Neural progenitor cell (in vitro differentiated cells): ENCODE measurements around the gene C12orf76. TPM values are rescaled to one million over a fixed set of nuclear protein-coding genes. Genes with fewer than 3 reads are reported as not detected.

Experiments used
- DNase-seq: peaks from one replicate; pipeline ENCODE4 v3.0.0-alpha.2; 2016; ENCODE audit warnings: low spot score
- H2AFZ ChIP-seq: fragments of 200-600 bp; sonication (generic); replicated peaks from 2 replicates; pipeline ENCODE4 v1.6.1; 2016; ENCODE audit warnings: antibody characterized with exemption
- H3F3A ChIP-seq: fragments of 200-600 bp; sonication (generic); 2 replicates; pipeline ENCODE4 v1.6.1; 2016; ENCODE audit warnings: antibody characterized with exemption, low read depth
- H3K27ac ChIP-seq: fragments of 200-600 bp; sonication (generic); 2 replicates; pipeline ENCODE4 v1.5.1; 2016; ENCODE audit warnings: mild to moderate bottlenecking
- H3K27me3 ChIP-seq: fragments of 200-600 bp; sonication (generic); 2 replicates; pipeline ENCODE4 v1.6.1; 2016; ENCODE audit warnings: mild to moderate bottlenecking, moderate library complexity
- H3K36me3 ChIP-seq: fragments of 200-600 bp; sonication (generic); 2 replicates; pipeline ENCODE4 v1.5.1; 2016
- H3K4me1 ChIP-seq: fragments of 200-600 bp; sonication (generic); 2 replicates; pipeline ENCODE4 v1.6.1; 2016; ENCODE audit warnings: mixed run types
- H3K4me2 ChIP-seq: fragments of 200-600 bp; sonication (generic); 2 replicates; pipeline ENCODE4 v1.6.1; 2016
- H3K4me3 ChIP-seq: fragments of 200-600 bp; sonication (generic); 2 replicates; pipeline ENCODE4 v1.5.1; 2016
- H3K79me2 ChIP-seq: fragments of 200-600 bp; sonication (generic); 2 replicates; pipeline ENCODE4 v1.6.1; 2016; ENCODE audit warnings: low read depth
- H3K9ac ChIP-seq: fragments of 200-600 bp; sonication (generic); 2 replicates; pipeline ENCODE4 v1.6.1; 2016
- H3K9me3 ChIP-seq: fragments of 200-600 bp; sonication (generic); 2 replicates; pipeline ENCODE4 v1.5.1; 2016; ENCODE audit warnings: low read depth
- H4K20me1 ChIP-seq: fragments of 200-600 bp; sonication (generic); 2 replicates; pipeline ENCODE4 v1.6.1; 2016; ENCODE audit warnings: low read depth
- H3K27ac Mint-ChIP-seq: 3 replicates; pipeline ENCODE4 v1.8.0; 2021; ENCODE audit warnings: mixed read lengths
- H3K27me3 Mint-ChIP-seq: 2 replicates; pipeline ENCODE4 v1.8.0; 2022; ENCODE audit warnings: low read depth, mild to moderate bottlenecking, inconsistent platforms, moderate library complexity, mixed read lengths; ENCODE audit not compliant: insufficient read depth
- H3K36me3 Mint-ChIP-seq: 3 replicates; pipeline ENCODE4 v1.8.0; 2021; ENCODE audit warnings: mixed read lengths
- H3K4me1 Mint-ChIP-seq: 3 replicates; pipeline ENCODE4 v1.8.0; 2021; ENCODE audit warnings: mixed read lengths
- H3K4me3 Mint-ChIP-seq: 3 replicates; pipeline ENCODE4 v1.8.0; 2021; ENCODE audit warnings: mild to moderate bottlenecking, moderate library complexity, mixed read lengths
- H3K9me3 Mint-ChIP-seq: 3 replicates; pipeline ENCODE4 v1.8.0; 2020; ENCODE audit warnings: mixed read lengths
- CTCF ChIP-seq: fragments of 200-600 bp; sonication (generic); IDR thresholded peaks from 2 replicates; pipeline ENCODE4 v1.5.1; 2017; ENCODE audit warnings: antibody characterized with exemption, mild to moderate bottlenecking
- EZH2 ChIP-seq: fragments of 200-600 bp; sonication (generic); IDR thresholded peaks from 2 replicates; pipeline ENCODE4 v1.6.1; 2017; ENCODE audit warnings: antibody characterized with exemption, mild to moderate bottlenecking, moderate library complexity
- EZH2phosphoT487 ChIP-seq: fragments of 200-600 bp; sonication (generic); IDR thresholded peaks from 2 replicates; pipeline ENCODE4 v1.6.1; 2017; ENCODE audit warnings: antibody characterized with exemption
- total RNA-seq: library from RNA; depleted of rRNA; stranded (reverse); fragments of >200 nt; gene quantifications from 2 replicates; pipeline ENCODE4 v1.2.3, GENCODE V29; 2015; ENCODE audit warnings: low replicate concordance

C12orf76 gene
- total RNA-seq, 1 donor from 2014 or later: 48.8 TPM

- Mint-ChIP-seq H3K4me3 (no peak overlapping the region), H3K4me1 (no peaks in the 10 kb centered on the region)
- H3K9ac ChIP-seq: no peak overlapping the region
Observed at GRCh38 chr12:110015132-110015531, 33.2 kb downstream of the C12orf76 start.

GRCh38 chr12:110012659-110013058 is 35.7 kb downstream of the C12orf76 start:
- H4K20me1 ChIP-seq: no peaks in the 10 kb centered on the region
- no peaks in the 10 kb centered on the region for H3K36me3 ChIP-seq
- H3K4me3 ChIP-seq: no peak overlapping the region
- no peak overlapping the region for H3K4me3 Mint-ChIP-seq
- no peaks in the 10 kb centered on the region for H3K27me3 ChIP-seq
- H3K27me3 Mint-ChIP-seq: no peaks in the 10 kb centered on the region
- no peaks in the 10 kb centered on the region for H3K79me2 ChIP-seq
- no peak overlapping the region for H2AFZ ChIP-seq
- H3K4me1 ChIP-seq: no peaks in the 10 kb centered on the region
- H3K9me3 ChIP-seq: no peaks in the 10 kb centered on the region
- H3K27ac ChIP-seq: no peak overlapping the region
- H3K9me3 Mint-ChIP-seq: no peaks in the 10 kb centered on the region
- DNase-seq: no peak
- peaks cover 9% of the 10 kb centered on the region for H3K36me3 Mint-ChIP-seq
- no peaks in the 10 kb centered on the region for H3F3A ChIP-seq
- no peak overlapping the region for H3K9ac ChIP-seq
- H3K4me1 Mint-ChIP-seq: no peaks in the 10 kb centered on the region
- H3K4me2 ChIP-seq: no peak overlapping the region
- H3K27ac Mint-ChIP-seq: no peak overlapping the region
- TF ChIP-seq CTCF (no peak), EZH2phosphoT487 (no peak), EZH2 (no peak)

More at GRCh38 chr12:110015132-110015531, 33.2 kb downstream of the C12orf76 start:
- Histone ChIP-seq H4K20me1 (no peaks in the 10 kb centered on the region), H3F3A (peaks cover 4% of the 10 kb centered on the region), H3K79me2 (no peaks in the 10 kb centered on the region), H2AFZ (no peak overlapping the region), H3K4me3 (no peak overlapping the region), H3K4me1 (no peaks in the 10 kb centered on the region), H3K36me3 (no peaks in the 10 kb centered on the region), H3K4me2 (no peak overlapping the region), H3K27ac (no peak overlapping the region), H3K27me3 (no peaks in the 10 kb centered on the region), H3K9me3 (no peaks in the 10 kb centered on the region)
- peaks cover 9% of the 10 kb centered on the region for H3K36me3 Mint-ChIP-seq
- no peaks in the 10 kb centered on the region for H3K27me3 Mint-ChIP-seq
- H3K27ac Mint-ChIP-seq: no peak overlapping the region
- DNase-seq: no peak
- TF ChIP-seq EZH2phosphoT487 (no peak), EZH2 (no peak), CTCF (no peak)
- H3K9me3 Mint-ChIP-seq: no peaks in the 10 kb centered on the region

DNA sequence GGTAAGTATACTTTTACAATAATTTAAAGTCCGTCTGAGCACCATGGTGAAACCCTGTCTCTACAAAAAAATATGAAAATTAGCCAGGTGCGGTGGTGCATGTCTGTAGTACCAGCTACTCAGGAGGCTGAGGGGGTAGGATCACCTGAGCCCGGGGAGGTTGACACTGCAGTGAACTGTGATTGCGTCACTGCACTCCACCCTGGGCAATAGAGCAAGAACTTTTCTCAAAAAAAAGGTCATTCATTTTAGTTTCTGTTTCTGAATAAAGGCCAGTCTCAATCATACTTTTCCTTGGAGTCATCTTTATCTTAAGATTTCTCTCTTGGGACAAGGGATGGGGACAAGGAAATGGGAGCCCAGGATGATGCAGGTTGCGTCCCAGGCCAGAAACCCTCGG is 36.2 kb downstream of the C12orf76 start:
- H4K20me1 ChIP-seq: no peaks in the 10 kb centered on the region
- no peaks in the 10 kb centered on the region for H3K9me3 ChIP-seq
- no peak for DNase-seq
- Mint-ChIP-seq H3K4me3 (no peak overlapping the region), H3K27ac (no peak overlapping the region), H3K4me1 (no peaks in the 10 kb centered on the region), H3K9me3 (no peaks in the 10 kb centered on the region), H3K36me3 (peaks cover 9% of the 10 kb centered on the region), H3K27me3 (no peaks in the 10 kb centered on the region)
- H3K27me3 ChIP-seq: no peaks in the 10 kb centered on the region
- no peak overlapping the region for H3K4me2 ChIP-seq
- no peak overlapping the region for H2AFZ ChIP-seq
- H3F3A ChIP-seq: no peaks in the 10 kb centered on the region
- no peak overlapping the region for H3K4me3 ChIP-seq
- no peak overlapping the region for H3K9ac ChIP-seq
- H3K4me1 ChIP-seq: no peaks in the 10 kb centered on the region
- H3K36me3 ChIP-seq: no peaks in the 10 kb centered on the region
- TF ChIP-seq EZH2phosphoT487 (no peak), CTCF (no peak), EZH2 (no peak)
- H3K27ac ChIP-seq: no peak overlapping the region
- H3K79me2 ChIP-seq: no peaks in the 10 kb centered on the region
